PC-9 (cell line): ENCODE data around the gene MTHFSD.

Source experiments
- CTCF ChIP-seq: fragments of 200-600 bp; sonication (generic); conservative IDR thresholded peaks from 2 replicates; pipeline ENCODE4 v1.6.1; 2017; ENCODE audit warnings: mixed run types, antibody characterized with exemption, mild to moderate bottlenecking, moderate library complexity
- EZH2 ChIP-seq: fragments of 200-600 bp; sonication (generic); IDR thresholded peaks from 2 replicates; pipeline ENCODE4 v1.8.0; 2017; ENCODE audit warnings: antibody characterized with exemption, low read depth

- TF ChIP-seq CTCF = no peak
- TF ChIP-seq EZH2 = no peak
These were observed 45.1 kb downstream of the MTHFSD start for GRCh38 chr16:86509759-86510464.
